Uterus (tissue), 2 donors: Measurements from ENCODE around the gene KIAA1755.

Source experiments
- CTCF ChIP-seq, 4 experiments: fragments of 200-600 bp in 2 of 4; fragments of 450-650 bp in 2 of 4; sonication (generic) in 2 of 4; IDR thresholded peaks; one replicate each; pipeline ENCODE4 v1.5.1; 2016 to 2019; ENCODE audit warnings: antibody characterized with exemption in 4 of 4, mild to moderate bottlenecking in 2 of 4, moderate library complexity in 1 of 4
- POLR2A ChIP-seq, 2 donors: fragments of 450-650 bp; IDR thresholded peaks; one replicate each; pipeline ENCODE4 v1.6.1; 2016; ENCODE audit warnings: antibody characterized with exemption in 2 of 2, mild to moderate bottlenecking in 1 of 2, moderate library complexity in 1 of 2

GRCh38 chr20:38271608-38272120, 11.1 kb upstream of the KIAA1755 start:
- TF ChIP-seq POLR2A (IDR thresholded peaks at IDR 0.05) (no peak), CTCF (IDR thresholded peaks at IDR 0.05) (no peak)
